GM21526 (cell line): ENCODE data around the gene UGT1A6.
"Not testable (repeated sequence)": the region's sequence is repeated elsewhere in the genome, so short reads cannot be mapped to it uniquely, and the experiment has no call there.

ENCODE experiments used
- ATAC-seq: cut with Tn5 transposase; IDR thresholded peaks from one replicate; pipeline ENCODE4 v1.9.1; 2021; ENCODE audit warnings: moderate library complexity; ENCODE audit not compliant: unreplicated experiment, low FRiP score

UGT1A6 gene

DNA sequence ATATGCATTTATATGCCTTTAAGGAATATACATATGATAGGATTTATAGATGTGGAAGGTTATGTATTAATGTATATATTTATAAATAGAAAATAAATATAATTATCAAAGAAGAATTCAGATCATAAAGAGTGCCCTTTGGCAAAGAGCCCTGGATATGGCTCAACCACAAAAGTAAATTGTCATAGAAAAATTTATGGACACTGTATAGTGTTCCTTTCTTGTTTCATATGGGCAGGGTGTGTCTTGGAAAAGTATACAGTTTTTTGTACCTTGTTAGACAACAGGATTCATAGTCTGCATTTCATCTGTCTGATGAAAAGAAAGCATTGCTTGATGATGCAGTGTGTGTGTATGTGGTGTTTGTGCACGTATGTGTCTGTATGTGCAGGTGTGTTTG is 8.1 kb upstream of the UGT1A6 start:
- ATAC-seq, result no peak

DNA sequence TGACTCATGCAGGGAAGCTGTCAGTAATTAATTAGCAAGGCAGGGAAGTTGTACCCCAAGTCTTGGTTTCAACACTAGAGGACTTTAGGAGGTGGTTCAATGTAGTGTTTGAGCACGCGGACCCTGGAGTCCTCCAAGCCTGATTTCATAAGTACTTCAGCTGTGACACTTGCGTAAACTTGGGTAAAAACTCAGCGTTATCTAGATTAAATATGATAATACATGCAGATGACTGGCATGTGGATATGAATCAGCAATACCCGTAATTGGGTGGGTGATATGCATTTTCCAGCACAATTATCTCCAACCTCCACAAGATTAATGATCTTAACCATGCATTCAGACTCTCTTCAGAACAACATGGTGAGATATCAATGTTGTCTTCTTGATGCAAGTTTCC is 5.8 kb upstream of the UGT1A6 start:
- no peak for ATAC-seq

DNA sequence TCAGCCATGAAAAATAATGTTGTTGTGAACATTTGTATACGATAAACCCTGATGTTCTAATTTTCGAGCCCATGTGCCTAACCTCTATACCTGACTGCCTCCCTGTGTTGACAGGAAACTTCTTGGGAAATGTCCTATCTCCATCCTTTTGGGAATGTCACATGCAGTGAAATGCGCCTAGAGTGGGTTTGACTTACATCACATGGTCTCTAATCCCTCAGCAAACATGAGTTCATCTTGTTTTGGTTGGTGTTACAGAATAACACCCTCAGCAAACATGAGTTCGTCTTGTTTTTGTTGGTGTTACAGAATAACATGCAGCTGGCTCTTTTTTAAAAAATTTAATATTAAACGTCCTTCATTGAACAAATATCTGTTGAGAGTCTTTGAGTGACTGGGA is 4.3 kb upstream of the UGT1A6 start:
- ATAC-seq, result no peak

DNA sequence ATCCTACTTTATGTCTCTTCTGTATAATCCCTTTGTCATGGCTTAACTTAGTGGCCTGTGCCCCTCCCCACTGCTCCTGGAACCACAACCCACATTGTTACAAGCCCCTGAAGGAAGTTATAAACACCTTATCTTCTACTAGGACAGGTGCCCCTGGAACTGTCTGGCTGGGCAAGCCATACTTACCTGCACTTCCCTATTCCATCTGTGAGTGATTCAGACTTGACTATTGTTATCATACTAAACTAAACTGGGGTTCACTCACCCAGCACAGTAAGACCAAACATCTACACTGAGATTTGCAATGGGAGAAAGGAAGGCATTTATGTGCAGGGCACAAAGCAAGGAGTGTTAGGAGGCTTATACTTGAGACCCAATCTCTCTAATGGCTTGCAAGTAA is 3.7 kb upstream of the UGT1A6 start:
- ATAC-seq, result no peak

DNA sequence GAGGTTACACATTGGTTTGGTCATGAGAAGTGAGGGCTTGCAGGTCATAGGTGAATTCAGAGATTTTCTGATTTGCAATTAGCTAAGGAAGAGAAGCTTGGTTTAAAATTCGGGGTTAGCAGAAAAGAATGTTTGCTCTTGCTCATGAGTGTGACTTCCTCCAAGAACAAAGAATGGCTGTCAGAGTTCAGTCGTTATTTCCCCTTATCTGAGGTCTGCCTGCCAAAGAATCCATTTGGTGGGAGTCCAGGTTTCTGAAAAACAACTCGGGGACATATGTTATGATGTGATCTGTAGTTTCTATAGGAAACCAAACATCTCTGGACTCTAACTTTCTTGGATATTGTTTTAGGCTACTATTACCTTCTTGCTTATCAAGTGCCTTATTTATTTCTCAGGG is 3.2 kb upstream of the UGT1A6 start:
- no peak for ATAC-seq

DNA sequence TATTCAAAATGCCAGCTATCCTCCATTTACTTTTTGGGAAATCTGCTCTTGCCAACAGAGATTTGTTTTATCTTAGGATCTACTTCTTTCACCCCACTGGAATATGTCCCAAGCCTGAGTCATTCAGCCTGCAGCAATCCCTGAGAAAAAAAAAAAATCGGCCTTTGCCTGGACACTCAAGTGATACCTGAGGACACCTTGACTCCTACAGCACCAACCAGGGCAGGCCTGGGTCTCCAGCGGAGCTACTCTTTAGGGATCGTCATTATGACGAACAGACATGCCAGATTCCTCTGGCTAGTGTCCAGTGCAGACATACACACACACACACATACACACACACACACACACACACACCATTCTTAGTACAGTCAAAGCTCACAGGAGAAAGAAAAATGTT is 2.2 kb upstream of the UGT1A6 start:
- ATAC-seq, result no peak

DNA sequence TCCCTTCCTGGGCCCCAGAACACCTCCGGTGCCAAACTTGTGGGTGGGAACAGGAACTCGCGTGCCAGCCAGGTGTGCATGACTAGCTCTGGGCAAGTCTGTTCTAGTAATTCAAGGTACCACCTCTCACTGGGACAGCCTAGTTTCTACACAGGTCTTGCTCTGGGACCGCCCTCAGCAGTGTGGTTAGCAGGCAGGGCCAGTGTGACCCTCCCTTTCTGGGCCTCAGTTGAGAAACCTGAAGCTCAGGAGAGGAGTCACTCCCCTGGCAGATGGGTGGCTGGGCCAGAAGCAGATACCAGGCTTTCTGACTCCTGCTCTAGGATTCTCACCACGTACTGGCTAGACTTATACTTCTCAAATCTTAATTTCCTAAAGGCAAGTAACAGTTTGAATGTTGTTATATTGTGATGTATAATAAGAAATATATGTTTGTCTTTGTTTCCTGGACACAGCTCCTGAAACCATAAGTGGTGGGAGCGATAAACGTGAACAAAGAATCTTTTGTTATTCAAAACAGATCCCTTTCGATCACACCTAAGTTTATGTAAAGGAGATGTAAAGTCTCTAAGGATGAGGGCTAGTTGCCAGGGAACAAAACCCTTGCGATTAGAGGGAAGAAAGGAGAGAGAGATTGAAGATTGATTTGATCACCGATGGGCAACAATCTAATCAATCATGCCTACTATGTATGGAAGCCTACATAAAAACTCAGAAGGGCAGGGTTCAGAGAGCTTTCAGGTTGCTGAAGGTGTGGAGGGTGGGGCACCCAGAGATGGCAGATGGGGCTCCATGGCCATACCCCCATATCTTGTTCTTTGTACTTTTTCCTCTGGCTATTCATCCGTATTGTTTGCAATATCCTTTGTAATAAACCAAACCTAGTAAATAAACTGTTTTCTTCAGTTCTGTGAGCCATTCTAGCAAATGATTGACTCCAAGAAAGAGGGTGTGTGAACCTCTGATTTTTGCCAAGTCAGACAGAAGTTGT is 952 bp upstream of the UGT1A6 start:
- ATAC-seq, result no peak

DNA sequence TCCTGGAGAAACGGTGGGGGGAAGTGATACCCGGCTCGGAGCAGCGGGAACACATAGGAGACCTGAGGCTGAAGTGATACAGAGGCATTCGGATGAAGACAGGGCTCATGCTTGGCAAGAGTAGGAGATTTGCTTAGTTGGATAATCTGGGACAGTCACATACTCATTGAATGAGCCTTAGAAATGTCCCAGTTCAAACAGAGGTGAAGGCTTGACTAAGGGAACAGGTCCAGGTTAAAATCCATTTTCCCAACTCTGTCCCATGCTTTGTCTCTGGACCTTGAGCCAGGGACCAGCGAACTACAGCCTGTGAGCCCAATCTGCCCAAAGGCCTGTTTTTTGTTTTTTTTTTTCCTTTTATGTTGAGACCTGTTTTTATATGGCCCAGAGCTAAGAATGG is 1.3 kb downstream of the UGT1A6 start:
- ATAC-seq, result no peak

DNA sequence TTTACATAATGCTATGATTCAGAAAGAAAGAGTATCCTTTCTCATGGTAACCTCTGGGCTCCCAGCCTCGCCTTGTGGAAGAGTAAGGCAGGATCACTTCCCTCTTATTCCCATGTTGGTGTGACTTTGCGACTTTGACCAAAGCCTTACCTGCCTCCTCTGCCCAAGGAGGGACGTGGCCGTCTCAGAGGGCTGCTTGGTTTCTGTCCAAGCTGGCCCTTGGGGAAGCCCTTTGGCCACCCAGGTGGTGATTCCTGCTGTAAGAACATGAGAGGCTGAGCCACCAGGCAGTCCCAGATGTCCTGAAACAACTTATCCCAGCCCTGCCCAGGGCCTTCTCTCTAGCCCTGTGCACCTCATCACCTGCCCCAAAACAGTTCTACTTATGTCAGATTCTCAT is 6.0 kb downstream of the UGT1A6 start:
- ATAC-seq, result no peak

DNA sequence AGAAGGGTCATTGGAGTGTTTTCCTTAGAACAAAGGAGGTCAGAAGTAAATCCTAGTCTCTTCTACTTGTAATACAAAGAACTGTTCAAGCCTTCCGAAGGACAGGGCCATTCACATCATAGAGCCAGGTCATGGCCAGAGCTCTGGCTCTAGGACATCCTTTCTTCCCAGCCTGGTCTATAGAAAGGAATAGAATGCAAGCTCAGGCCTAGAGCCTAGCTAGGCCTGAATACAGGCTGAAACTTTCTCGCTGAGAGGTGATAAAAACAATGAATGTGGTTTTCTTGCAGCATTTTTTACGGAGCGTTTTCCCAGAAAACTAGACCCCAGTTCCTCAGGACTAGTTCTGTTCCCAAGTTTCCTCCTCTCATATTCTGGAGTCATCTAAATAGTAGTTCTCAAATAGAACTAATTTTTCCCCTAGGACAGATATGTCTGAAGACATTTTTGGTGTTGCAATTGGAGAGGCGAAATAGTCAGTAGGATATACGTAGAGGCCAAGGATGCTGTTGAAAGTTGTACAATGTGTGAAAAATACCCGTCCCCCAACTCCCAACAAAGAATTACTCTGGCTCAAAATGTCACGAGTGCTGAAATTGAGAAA is 6.8 kb downstream of the UGT1A6 start:
- ATAC-seq, result no peak

DNA sequence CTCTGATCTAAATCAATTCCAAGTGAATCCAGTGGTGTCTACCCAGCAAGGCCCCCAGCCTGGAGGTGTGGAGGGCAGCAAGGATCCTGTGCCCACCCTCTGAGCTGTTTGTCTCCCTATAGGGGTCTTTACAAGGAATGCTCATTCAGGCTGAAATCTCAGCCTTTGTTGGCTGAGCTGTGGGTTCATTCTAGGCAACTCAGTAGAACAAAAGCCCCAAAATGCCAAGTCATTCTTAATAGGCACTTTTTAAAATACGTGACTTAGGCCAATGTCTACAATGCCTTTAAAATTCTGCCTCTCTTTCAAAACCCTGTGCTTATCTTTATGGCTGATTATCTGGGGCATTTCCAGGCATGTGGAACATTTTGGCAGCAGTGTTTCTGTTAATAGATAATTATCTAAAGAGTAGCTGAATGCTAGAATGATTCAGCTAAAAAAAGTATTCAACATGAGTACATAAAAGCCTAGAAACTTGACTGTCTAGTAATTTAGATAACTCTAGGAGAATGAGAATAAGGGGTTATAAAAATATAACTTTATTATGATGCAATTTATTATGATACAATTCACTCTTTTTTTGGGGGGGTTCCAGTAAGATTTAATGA is 7.4 kb downstream of the UGT1A6 start:
- no peak for ATAC-seq

DNA sequence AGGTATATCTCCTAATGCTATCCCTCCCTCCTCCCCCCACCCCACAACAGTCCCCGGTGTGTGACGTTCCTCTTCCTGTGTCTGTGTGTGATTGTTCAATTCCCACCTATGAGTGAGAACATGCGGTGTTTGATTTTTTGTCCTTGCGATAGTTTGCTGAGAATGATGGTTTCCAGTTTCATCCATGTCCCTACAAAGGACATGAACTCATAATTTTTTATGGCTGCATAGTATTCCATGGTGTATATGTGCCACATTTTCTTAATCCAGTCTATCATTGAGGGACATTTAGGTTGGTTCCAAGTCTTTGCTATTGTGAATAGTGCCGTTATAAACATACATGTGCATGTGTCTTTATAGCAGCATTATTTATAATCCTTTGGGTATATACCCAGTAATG is 8.2 kb downstream of the UGT1A6 start:
- not testable (repeated sequence) for ATAC-seq

DNA sequence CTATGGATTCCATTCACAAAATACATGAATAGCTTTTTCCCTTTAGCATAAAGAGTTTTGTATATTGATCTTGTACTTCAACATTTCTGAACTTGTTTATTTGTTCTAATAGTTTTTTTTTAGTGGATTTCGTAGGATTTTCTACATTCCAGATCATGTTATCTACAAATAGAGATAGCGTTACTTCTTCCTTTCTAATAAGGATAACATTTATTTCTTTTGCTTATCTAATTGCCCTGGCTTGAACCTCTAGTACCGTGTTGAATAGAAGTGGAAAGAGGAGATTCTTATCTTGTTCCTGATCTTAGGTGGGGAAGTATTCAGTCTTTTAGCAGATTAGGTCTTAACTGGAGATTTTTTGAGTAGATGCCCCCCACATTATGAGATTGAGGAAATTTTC is 9.5 kb downstream of the UGT1A6 start:
- no peak for ATAC-seq

DNA sequence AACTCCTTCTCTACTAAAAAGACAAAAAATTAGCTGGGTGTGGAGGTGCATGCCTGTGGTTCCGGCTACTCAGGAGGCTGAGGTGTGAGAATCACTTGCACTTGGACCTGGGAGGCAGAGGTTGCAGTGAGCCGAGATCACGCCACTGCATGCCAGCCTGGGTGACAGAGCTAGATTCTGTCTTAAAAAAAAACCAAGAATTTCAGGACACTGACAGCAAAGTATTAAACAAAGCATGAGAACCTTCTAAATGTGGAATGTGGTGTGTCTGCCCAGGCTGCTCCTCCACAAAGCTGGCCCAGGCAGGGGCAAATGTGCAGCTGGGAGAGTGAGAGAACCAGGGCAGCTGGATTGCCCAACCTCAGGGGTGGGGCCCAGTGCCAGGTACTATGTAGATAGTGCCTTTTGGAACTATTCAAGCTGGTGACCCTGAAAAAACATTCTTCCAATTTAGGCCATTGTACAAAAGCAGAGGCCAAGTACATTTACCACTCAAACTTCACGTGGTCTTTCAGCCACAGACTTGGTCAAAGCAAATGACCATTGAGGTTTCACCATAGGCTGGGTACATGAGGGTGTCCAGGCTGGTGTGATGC is 13.3 kb downstream of the UGT1A6 start:
- no peak for ATAC-seq

DNA sequence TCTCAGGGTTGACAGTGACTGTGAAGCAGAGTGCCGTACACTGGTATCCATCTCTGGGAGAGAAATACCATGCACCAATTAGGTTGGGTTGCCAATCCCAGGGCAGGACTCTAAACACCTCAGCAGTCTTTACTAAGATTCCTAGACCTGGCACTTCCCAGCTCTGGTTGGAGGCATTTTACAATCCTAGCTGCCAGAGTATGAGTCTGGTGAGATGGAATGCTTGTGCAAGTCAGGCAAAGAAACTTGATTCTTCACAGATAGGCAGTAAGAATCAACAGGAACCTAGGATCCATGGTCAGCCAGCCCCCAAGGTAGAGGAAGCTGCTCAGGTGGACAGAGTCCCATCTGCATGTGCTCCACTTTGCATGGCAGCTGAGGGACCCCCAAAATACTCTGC is 14.0 kb downstream of the UGT1A6 start:
- ATAC-seq, result no peak

DNA sequence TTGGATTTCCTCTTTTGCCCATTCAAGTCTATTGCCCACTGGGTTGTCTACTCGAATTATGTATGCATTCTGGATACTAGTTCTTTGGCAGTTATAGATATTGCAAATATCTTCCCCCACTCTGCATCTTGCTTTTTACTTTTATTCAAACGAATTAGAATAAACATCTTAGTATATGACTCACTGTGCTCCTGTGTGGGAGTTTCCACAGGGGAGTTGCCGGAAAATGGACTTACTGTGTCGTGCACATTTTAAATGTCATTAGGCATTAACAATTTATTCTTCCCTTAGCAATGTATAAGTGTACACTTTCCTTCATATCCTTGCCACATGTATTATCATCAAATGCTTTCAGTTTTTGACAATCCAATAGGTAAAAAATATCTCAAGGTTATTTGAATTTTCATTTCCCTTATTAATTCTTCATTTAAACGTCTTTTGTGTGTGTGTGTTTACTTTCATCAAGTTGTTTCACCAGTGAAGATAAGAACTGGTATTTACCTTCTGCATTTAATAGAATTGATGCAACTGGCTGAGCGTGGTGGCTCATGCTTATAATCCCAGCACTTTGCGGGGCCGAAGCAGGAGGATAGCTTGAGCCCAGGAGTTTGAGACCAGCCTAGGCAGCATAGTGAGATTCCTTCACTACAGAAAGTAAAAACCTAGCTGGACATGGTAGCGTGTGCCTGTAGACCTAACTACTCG is 15.4 kb downstream of the UGT1A6 start:
- no peak for ATAC-seq

DNA sequence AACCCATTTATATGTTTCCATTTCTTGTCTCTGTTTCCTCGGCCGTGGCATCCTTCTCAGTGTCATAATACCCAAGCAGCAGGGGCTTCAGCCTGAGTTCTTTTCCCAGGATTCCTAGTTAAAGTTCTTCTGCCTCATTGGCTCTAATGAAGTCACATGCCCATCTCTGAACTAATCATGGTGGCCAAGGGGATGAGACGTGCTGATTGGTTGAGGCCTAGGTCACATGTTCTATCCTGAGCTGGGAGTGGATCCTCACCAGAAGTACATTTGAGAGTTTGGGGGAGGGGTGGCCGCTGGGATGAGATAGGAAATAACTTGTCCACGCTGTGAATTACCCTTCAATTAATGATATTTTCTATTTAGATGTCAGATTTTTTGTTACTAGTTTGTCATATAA is 16.3 kb downstream of the UGT1A6 start:
- no peak for ATAC-seq

DNA sequence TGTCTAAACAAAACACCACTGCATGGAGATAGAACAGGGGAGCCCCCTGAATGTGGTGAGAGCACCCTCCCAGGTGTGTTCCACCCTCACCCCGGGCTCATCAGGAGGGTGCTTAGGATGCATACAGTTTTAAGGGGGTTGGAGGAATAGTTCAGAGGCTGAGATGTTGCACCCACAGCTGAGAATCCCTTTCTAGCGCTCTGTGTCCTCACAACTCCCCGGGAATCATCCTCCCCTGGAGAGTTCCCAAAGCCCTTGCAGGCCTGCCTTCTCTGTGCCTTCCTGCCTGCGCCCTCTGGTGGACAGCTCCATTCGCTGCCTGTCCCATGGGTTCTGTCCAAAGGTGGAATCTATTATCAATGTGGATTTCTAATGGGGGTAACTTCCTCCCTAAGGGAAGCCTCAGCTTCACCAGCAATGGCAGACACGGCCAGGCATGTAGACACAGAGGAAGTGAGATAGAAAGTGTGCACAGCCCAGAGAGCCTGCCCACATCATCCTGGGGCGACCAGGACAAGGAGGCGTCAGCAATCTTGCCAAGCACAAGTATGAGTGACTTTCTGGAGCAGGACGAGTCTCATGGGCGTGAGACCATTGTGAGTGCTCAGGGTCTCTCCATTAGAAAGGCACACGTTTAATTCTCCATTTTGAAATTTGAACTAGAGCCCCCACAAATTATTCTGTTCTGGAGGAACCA is 18.8 kb downstream of the UGT1A6 start:
- ATAC-seq, result no peak

DNA sequence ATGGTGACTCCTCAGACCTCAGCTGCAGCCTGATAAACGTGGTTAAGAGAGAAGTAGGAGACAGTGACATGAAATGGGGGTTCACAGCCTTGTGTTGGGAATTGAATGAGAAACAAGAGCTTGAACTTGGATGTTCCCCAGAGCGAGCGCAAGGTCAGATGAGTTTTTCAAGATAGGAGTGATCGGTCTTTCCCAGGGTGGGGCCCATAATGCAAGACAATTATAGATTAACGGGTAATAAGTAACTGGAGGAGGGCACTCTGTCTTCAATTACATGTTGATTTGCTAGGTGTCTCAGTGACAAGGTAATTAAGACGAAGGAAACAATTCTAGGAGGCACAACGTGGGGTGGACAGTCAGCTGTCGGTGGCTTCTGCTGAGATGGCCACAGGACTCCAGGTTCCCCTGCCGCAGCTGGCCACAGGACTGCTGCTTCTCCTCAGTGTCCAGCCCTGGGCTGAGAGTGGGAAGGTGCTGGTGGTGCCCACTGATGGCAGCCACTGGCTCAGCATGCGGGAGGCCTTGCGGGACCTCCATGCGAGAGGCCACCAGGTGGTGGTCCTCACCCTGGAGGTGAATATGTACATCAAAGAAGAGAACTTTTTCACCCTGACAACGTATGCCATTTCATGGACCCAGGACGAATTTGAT is 20.0 kb downstream of the UGT1A6 start, which contains the start of gene UGT1A5:
Gene UGT1A5, plus strand, starts transcription at position 297 of the 651 bp plus-strand sequence. Its CDS starts 85 bp downstream, at position 382.
- no peak for ATAC-seq

DNA sequence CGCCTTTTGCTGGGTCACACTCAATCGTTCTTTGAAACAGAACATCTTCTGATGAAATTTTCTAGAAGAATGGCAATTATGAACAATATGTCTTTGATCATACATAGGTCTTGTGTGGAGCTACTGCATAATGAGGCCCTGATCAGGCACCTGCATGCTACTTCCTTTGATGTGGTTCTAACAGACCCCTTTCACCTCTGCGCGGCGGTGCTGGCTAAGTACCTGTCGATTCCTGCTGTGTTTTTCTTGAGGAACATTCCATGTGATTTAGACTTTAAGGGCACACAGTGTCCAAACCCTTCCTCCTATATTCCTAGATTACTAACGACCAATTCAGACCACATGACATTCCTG is 20.5 kb downstream of the UGT1A6 start:
- ATAC-seq, result no peak
